ENCODE results near the gene MYO1D.
"Not testable (repeated sequence)": the region's sequence is repeated elsewhere in the genome, so short reads cannot be mapped to it uniquely, and the experiment has no call there.

Gene MYO1D

GRCh38 chr17:32659419-32659842 lies 217.5 kb downstream of the MYO1D start:
- peak; percentile 24 for DNase-seq

DNA sequence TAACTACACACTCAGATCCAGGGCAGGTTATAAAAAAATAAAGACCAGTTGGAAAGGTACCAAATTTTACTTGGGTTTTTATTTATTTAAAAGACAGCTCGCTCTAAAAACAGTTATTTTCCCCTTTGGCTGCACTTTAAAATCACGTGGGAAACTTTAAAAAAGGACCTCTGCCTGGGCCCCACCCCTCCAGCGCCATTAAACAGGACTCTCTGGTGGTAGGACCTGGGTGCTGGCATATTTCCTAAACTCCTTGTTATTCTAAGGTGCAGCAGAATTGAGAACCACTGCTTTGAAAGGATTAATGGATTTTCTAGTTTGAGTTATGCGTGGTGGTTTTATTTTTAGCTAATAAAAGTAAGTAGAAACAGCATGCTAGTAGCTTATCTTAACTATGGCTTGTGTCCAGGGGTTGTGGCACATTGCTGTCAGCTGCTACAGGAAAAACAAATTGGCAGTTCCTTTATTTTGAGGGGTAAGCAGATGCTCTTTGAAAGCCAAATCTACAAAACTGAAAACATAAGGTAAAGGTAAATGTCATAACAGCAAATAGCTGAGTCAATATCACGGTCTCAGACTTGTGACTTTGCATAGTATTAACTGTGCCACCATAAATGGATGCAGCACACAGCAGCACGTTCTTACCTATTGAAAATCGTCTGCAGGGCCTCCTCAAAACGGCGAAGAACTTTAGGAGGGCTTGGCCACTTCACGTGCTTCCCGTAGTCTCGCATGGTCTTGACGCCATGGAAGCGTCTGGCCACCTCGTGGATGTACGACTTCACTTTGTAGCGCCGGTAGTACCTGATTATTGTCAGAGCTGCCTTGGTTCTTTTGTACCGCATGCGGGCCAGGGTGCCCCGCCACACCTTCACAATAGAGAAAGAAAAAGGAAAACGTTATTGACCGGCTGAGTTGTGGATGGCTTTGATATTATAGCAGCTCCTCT lies 218.2 kb downstream of the MYO1D start:
- DNase-seq: no peak

- no peak for DNase-seq
Observed at GRCh38 chr17:32656886-32657285, 220.0 kb downstream of the MYO1D start.

DNA sequence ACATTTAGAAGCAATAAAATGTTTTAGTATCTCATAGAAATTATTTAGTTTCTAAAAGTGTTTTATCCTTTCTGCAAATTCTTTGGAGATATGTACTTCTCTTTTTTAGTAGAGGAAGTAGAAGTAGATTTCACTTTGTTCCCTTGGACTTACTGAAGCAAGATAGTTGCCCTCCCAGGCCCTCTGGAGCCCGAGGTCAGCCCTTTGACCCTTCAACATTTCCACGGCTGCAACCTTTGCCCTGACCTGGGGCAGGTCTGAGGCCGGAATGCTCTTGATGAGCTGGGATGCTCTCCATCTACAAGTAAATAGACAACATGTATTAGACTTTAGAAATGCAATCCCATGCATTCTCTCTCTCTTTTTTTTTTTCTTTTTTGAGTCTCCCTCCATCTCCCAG lies 222.6 kb downstream of the MYO1D start:
- no peak for DNase-seq

DNA sequence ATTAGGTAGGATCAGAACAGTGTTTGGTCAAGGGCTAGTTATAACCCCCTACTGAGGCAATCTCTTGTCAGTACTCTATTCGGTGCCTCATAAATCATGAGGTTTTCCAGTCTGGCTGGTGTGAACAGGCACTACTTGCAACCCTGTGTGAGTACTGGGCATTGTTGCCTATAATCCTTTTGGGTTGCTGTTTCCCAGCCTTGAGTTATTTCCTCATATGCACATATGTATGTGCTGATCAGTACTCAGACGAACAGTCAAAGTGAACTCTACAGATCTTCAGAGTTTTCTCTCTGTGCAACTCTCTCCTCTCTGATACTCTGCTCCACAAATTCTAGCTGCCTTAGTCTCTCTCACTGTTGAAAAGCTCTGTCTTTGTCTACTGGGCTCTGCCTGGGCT lies 225.8 kb downstream of the MYO1D start:
- no peak for DNase-seq

GRCh38 chr17:32648450-32648849 lies 228.5 kb downstream of the MYO1D start:
- no peak for DNase-seq

DNA sequence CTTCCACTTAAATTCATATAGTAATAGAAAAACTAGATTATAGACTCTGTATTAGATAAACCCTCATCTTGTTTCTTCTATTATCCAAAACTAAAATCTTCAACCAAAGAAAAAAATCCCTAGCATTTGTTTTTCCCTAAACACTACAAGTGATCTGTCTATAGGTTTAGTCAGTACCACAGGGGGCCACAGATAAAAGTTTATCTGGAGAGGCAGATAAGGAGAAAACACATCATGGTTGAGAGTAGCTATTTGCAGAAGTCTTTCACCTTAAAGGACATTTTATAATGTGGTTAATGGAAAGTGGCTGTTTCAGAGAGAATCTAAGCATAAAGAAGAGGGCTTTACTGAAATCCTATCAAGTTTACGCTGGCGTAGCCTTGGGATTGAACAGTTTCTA lies 230.0 kb downstream of the MYO1D start:
- no peak for DNase-seq

- DNase-seq: not testable (repeated sequence)
Observed at GRCh38 chr17:32641514-32641913, 235.4 kb downstream of the MYO1D start.

DNA sequence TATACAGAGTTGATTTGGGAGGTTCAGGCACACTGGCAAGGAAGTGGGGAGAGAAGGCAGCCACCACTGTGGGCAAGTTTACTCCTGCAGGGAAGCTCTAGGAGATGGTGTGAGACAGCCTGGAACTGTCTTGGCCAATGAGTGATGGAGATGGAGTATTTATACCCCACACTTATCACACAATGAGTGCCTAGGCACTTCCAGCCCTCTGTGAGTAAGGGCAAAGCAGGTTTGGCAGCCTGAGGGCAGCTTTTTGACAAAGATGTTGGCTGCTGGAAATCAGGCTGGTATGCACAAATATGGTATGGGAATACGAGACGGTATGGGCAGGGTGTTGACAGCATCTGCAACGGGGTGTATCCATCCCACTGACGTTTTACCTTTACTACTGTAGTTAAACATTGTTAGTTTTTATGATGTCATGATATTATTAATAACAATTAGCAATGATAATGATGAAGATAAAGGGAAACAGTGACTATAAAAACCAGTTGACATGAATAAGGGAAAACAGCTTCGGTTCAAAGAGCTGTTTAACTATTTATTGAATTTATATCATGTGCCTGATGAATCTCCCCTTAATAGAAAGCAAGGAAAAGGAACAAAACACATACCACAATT lies 240.2 kb downstream of the MYO1D start:
- no peak for DNase-seq

GRCh38 chr17:32634167-32634566 lies 242.8 kb downstream of the MYO1D start:
- DNase-seq: no peak

- DNase-seq: no peak
Observed at GRCh38 chr17:32631341-32632096, 245.4 kb downstream of the MYO1D start.

DNA sequence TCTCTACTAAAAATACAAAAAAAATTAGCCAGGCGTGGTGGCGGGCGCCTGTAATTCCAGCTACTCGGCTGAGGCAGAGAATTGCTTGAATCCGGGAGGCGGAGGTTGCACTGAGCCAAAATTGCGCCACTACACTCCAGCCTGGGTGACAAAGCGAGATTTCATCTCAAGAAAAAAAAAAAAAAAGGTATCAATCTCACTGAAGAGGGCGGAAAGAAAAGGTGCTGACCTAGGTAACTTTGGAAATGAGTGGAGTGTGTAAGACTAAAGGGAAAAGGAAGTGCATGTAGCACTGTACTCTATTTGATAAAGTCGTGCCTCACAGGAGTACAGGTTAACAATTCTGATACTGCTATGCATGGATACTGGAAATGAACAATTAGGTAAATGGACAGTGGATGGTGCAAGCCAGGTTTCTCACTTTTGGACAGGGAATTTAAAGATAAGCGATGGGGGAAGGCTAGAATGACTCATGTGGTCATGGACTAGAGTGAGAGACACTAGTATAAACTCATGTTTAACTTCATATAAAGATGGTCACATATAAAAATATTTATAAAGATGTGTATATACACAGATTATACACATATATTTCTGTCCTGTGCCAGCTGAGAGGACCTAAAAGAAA lies 247.2 kb downstream of the MYO1D start:
- no peak for DNase-seq

- no peak for DNase-seq
Observed at GRCh38 chr17:32628271-32629044, 248.5 kb downstream of the MYO1D start.

- no peak for DNase-seq
Observed at GRCh38 chr17:32627239-32627996, 249.5 kb downstream of the MYO1D start.

GRCh38 chr17:32626379-32626791 lies 250.5 kb downstream of the MYO1D start:
- no peak for DNase-seq

- no peak for DNase-seq
Observed at GRCh38 chr17:32625971-32626370, 251.0 kb downstream of the MYO1D start.

GRCh38 chr17:32623196-32623595 lies 253.7 kb downstream of the MYO1D start:
- DNase-seq: no peak

- DNase-seq: no peak
Observed at GRCh38 chr17:32622540-32622939, 254.4 kb downstream of the MYO1D start.

GRCh38 chr17:32621612-32622312 lies 255.2 kb downstream of the MYO1D start:
- DNase-seq: no peak

DNA sequence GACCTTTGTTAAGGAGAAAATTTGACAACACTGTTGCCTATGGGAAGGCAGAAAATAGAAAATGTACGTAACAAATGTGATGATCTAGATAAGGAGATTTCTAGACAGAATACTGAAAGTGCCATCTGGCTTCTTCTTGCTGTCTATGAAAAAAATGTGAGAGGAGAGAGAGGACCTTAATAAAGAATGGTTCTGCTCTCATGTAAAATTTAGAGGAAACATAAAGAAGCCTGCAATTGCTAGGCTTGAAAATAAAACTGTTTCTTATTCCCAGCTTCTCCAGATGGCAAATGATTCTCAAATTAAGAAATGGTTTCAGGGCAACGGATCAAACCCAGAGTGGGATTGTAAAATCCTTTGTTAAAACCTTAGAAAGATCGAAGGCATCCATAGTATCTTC lies 261.6 kb downstream of the MYO1D start:
- DNase-seq: no peak

DNA sequence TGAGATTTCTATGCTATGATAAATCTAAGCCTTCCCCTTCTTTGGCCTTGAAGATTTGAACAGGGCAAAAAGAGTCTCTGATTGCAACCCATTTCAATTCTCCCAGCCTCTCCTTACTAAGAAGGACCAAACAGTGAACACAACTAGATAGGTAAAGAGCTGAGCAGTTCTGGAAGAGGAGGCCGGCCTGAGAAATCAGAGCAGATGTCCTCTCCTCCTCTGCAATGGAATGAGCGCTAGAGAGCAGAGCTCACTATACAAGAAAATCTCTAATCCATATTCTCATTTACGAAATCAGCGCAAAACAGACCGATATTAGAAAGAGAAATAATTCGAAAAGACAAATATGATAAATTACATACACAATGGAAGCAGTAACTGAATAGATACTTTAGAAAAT lies 266.0 kb downstream of the MYO1D start:
- no peak for DNase-seq

Measured in central memory CD4-positive, alpha-beta T cell (primary cell).